Stimulated activated CD8-positive, alpha-beta memory T cell treated with anti-CD3 and anti-CD28 coated beads, Interleukin-15, amount 100 ng/mL, for 1 hour (primary cell): Measurements from ENCODE around the gene CLDN34.

Experiments used
- DNase-seq: peaks from one replicate; pipeline ENCODE4 v3.0.0-alpha.2; 2020; ENCODE audit warnings: low read depth

CLDN34 gene, protein sequence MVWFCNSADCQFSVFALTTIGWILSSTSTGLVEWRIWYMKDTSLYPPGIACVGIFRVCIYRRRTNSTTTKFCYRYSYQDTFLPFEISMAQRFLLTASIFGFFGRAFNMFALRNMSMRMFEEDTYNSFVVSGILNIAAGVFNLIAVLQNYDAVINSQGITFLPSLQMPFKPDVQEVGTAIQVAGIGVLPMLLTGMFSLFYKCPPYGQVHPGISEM

DNA sequence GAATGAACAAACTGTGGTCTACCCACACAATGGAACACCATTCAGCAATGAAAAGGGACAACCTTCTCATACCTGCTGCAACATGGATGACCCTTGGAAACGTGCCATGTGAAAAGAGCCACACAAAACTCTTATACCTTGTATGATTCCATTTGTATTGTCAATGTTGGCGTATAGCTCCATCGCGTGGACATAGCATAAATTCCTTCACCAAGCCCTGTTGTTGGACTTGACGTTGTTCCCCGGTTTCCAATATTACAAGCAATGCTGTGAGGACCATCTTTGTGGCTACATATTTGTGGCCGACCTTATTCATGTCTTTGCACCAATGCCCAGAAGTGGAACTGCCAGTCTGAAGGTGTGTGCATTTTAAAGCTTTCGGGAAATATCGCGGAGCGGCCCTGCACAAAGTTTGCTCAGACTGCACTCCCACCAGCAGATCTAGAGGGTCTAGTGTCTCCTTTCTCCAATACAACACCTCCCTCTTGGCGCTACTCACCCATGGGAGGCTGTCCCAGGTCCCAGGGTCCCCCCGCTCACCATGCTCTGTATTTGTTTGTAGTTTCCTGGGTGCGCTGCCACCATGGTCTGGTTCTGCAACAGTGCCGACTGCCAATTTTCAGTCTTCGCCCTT is at the start of gene CLDN34:
Gene CLDN34 (plus strand): TSS at position 584 of the 634 bp plus-strand sequence. CDS start 0 bp downstream, at position 584.
- DNase-seq = no peak

DNA sequence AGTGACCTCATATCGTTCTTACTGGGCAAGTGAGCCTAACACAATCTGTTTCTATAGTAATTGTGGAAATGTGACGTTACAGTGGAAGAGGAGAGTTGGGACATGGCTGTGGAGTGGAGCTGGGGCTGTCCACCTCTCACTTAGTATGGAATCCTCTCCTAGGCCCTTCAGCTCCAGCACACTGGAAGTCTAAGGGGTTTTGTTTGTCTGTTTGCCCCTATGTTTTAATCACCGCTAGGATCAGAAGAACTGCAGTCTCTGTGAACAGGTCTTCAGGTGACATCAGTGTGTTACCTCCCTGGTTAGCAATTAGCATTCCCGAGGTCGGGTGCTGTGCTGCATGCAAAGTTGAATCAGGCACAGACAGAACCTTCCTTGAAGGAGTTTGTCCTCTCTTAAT is 49.3 kb upstream of the CLDN34 start:
- DNase-seq = no peak

DNA sequence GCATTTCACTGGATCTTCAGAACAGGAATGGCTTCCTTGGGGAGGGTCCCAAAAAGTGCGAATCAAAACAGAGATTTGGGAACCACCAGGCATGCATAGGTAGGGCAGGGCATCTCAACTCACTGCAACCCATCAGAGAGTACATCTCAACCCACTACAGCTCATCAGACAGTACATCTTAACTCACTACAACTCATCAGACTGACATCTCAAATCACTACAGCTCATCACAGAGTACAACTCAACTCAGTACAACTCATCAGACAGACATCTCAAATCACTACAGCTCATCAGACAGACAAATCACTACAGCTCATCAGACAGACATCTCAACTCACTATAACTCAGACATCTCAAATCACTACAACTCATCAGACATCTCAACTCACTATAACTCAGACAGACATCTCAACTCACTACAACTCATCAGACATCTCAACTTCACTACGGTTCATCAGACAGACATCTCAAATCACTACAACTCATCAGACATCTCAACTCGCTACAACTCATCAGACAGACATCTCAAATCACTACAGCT is 47.5 kb upstream of the CLDN34 start:
- DNase-seq = no peak

DNA sequence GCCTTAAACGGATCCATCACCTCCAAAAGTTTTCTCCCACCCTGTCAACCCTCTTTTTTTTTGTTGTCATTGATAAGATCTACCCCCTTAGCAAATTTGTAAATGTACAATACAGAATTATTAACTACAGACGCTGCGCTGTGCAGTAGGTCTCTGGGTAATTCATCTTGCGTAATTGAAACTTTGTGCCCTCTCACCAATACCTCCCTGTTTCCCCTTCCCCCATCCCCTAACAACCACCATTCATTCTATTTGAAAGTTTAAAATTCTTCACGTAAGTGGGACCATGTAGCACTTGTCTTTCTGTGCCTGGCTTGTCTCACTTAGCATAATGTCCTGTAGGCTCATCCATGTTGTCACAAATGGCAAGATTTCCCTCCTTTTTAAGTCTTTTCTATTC is 45.8 kb upstream of the CLDN34 start:
- DNase-seq = no peak

GRCh38 chrX:9923357-9923756 is 43.8 kb upstream of the CLDN34 start:
- no peak for DNase-seq

DNA sequence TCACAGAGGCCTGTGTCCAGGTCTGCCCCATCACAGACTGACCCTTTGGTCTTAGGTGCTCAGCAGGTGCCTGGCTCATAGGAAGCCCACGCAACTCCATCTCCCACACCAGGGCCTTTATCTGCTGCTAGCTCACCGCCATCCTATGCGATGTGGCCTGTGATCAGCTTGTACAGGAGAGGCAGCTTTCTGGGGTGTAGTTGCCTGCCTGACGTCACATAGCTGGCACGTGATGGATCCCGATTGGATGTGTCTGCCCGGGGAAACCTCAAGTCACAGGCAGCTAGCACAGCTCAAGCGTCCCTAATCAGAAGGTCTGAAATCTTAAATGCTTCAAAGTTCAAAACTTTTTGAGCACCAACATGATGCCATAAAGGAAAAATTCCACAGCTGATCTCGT is 41.2 kb upstream of the CLDN34 start:
- DNase-seq = no peak

DNA sequence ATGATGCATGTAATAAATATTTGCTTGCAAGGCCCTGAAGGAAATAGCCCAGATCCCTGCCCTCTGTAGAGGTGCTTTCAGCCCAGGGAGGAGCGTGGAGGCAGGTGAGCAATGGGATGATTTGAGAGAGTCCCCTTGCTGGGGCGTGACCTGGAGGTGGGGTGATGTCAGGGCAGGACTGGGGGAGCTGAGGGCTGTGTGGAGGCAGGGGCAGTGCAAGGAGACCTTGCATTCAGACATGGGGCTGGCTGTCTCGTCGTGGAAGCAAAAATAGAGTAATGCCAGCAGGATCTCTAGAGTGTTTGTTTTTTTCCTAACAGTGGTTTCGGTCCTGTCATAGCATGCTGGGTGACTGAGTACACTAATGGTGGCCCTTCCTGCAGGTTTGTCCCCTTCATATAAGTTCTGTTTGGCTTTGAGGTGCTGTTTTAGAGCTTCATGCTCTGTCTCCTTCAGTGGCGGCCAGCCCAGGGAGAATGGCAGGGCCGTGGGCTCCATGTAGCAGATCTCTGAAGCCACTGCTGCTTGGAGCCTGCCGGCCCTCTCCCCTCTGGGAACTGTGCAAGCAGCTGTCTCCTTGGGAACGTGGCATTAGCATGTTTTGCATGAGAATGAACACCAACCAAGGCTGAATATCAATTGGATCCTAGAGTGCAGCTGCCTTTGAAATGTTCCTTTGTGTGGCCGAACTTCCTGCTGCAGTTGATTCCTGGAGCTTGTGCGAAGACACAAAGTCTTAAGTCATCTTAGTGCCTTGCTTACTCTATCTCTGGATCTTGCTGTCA is 39.3 kb upstream of the CLDN34 start:
- DNase-seq = no peak

DNA sequence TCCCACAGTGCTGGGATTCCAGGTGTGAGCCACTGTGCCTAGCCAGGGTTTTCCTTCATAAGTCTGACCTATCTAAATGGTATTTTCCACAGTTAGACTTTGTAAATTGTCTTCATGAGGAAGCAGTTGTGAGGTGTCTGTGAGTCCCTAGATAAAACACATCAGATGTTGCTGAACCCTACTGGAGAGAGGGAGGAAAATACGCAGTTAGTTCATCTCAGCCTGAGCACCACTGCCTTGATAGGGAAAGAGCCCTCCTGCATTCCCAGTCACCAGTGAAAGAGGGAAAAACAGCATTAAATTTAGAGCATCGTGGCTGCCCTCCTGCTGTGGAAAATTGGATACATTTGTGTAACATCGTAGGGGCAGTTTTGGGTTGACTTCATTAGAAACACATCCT is 31.7 kb upstream of the CLDN34 start:
- DNase-seq = no peak

GRCh38 chrX:9937761-9938160 is 29.4 kb upstream of the CLDN34 start:
- DNase-seq = no peak

DNA sequence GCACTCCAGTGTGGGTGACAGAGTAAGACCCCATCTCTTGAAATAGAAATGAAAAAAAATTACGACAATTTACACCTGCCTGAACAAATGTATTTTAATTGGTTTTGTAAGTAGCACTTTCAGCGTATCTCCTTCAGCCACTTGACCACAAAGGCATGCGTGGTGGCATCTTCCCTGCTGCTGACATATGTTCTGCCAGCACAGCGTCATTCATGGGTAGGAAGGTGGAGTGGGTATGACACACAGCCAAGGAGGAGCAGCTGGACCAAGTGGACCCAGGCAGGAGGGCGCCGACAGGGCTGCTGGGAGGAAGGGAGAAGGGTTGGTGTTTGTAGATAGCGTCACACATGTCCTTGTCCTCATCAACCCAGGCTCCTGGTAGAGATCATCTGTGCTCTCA is 28.6 kb upstream of the CLDN34 start:
- DNase-seq = no peak

DNA sequence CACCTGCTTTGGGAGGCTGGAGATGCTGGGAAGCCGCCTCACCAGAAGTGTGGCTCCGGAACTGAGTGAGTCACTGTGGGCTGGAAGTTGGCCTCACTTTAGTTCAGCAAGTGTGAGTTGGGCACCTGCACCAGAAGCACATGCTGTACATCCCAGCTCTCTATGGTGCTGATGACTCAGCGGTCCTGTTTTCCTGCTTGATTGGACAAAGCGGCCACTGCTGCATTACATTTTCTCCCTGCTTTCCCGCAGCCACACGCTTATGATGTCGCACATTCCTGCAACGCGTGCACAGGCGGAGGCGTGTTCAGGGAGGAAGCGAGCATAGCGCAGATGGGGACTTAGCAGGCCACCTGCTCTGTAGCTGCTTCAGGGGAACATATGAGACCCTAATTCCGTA is 26.7 kb upstream of the CLDN34 start:
- no peak for DNase-seq

- DNase-seq = no peak
Observed at GRCh38 chrX:9942086-9942485, 25.1 kb upstream of the CLDN34 start.

DNA sequence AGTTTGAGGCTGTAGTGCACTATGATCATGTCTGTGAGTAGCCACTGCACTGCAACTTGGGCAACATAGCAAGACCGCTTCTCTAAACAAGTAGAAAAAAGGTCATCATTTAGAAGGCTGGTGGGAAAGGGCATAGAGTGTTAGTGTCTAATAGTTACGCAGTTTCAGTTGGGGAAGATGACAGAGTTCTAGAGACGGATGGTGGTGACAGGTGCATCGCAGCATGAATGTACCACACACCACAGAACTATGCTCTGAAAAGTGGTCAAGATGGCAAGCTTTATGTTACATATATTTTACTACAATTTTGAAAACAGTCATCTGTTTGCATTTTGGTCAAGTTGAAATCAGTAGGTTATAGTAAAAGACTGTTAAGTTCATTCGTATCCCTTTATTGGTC is 23.7 kb upstream of the CLDN34 start:
- no peak for DNase-seq

DNA sequence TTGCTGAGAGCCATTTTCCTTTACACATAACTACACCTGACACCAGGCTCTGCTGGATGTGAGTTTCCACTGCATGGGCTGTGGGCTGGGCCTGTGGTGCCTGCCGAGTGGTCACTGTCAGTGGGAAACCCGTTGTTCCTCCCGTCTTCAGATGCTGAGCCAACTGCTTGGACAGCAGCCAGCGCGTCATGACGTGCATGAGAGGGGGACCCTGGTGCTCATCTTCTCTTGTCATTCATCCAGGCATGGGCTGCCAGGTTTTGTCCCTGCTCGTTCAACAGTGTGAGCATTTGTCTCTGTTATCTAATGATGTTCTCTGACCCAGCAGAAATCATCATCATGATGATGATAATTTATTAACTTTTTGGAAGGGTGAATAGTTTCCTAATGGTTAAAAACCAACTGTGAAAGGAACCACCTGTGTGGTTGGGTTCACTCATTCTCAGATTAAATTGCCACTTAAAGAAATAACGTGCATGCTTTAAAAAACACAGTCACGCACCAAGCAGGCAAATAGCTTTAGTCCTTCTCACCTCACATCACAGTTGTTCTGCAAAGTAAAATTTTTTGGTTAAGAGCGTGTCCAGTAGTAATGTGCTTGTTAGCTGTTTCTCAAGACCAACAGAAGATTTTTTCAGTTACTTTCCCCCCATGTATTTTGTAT is 19.9 kb upstream of the CLDN34 start:
- no peak for DNase-seq

- DNase-seq = no peak
Observed at GRCh38 chrX:9948406-9948805, 18.8 kb upstream of the CLDN34 start.

DNA sequence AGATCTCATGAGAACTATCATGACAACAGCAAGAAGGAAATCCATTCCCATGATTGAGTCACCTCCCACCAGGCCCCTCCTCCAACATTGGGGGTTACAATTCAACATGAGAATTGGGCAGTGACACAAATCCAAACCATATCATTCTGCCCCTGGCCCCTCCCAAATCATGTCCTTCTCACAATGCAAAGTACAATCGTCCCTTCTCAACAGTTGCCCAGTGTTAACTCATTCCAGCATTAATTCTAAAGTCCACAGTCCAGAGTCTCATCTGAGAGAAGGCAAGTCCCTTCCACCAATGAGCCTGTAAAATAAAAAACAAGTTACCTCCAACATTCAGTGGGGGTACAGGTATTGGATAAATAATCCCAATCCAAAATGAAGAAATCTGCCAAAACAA is 14.9 kb upstream of the CLDN34 start:
- DNase-seq = no peak

DNA sequence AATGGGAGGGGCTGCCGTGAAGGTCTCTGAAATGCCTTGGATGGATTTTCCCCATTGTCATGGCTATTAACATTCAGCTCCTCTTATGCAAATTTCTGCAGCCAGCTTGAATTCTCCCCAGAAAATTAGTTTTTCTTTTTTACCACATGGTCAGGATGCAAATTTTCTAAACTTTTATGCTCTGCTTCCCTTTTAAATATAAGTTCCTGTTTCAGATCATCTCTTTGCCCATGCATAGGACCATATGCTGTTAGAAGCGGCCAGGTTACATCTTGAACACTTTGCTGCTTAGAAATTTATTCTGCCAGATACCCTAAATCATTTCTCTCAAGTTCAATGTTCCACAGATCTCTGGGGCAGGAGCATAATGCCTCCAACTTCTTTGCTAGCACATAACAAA is 13.8 kb upstream of the CLDN34 start:
- DNase-seq = no peak

DNA sequence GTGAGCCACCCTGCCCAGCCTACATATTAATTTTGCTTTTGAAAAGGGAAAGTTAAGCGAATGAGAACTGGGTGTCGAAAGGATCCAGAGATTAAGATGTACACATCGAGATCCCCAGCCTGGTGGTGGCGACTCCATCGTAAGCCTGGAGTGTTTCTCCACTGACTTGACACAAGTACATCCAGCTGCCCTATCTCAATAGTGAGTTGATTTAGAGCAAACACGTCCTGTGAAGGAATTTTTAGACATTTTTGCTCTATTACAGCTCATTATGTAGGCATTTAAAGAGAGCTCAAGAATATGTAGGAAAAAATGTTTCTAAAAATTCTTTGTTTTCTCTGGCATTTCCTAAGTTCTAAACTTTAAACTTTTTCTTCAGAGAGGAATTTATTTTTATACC is 11.7 kb upstream of the CLDN34 start:
- DNase-seq = no peak

DNA sequence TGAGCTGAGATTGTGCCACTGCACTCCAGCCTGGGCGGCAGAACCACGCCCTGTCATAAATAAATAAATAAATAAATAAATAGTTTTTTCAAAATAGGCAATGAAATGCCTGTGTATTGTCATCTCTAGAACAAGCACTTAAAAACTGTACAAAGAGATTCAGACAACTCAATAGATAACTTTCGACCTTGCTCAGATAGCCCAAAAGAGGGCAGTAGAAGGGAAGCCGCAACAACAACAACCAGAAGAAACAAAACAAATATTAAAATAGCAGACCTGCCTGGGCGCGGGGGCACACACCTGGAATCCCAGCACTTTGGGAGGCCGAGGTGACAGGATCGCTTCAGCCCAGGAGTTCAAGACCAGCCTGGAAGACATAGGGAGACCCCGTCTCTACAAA is 9.4 kb upstream of the CLDN34 start:
- no peak for DNase-seq

DNA sequence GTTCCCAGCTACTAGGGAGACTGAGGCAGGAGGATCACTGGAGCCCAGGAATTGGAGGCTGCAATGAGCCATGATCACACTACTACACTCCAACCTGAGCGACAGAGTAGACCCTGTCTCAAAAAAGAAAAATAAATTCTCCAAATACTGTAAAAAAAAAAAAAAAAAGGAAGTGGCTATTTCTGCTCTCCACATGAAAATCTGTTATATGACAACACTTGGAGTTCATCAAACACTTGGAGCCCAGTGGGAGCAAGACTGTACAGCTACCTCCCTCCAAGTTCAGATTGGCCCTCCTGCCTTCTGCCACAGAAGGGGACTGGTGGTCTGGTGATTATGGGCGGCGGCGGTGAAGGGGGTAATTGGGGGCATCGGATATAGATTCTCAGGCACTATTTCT is 9.0 kb upstream of the CLDN34 start:
- DNase-seq = no peak

DNA sequence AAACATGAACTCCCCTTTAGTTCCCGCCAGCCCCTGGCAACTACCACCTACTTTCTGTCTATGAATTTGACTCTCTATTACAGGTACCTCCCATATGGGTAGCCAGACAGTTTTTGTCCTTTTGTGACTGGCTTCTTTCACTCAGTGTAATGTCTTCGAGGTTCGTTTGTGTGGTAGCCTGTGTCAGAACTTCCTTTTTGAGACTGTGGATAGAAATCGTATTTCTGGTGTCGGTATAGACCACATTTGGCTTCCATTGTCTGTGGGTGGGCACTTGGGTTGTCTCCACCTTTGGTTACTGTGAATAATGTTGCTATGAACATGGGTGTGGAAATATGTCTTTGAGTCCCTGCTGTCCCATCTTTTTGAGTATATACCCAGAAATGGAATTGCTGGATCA is 5.4 kb upstream of the CLDN34 start:
- no peak for DNase-seq

DNA sequence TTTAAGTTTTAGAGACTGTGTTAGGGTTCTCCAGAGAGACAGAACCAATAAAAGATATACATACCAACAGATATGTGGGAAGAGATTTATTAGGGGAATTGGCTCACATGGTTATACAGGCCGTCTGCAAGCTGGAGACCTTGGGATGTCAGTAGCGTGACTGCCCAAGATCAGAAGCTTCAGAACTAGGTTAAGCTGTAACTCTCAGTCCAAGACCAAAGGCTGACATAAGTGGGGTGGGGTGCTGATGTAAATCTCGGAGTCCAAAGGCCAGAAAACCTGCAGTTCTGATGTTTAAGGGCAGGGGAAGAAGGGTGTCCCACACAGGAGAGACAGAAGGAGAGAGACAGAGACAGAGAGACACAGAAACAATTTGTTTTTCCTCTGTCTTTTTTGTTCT is 10.5 kb downstream of the CLDN34 start:
- no peak for DNase-seq

- DNase-seq = no peak
Observed at GRCh38 chrX:9980401-9980800, 13.2 kb downstream of the CLDN34 start.
